ENCODE results near the gene COL23A1. TPM values are rescaled to one million over a fixed set of nuclear protein-coding genes. Genes with fewer than 3 reads are reported as not detected.

Gene COL23A1
- total RNA-seq, 1 experiment from 2014 or later, result not detected

DNA sequence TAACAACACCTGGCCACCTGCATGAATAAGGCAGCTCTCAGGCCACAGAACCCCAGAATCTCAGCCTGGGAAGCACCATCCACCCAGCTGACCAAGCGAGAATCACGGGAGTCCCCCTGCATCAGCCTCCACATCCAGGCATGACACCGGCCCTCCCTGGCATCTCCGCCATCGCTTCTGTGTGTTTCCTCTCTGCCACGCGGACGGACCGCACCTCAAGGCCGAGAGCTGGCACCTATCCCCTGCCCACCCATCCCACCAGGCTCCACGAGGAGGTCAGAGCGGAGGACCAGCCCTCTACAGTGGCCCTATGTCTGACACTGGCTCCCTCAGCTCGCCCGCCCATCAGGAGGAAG lies 134.7 kb downstream of the COL23A1 start:
- POLR2A ChIA-PET (ENCODE audit: low non-redundant PET), result no interaction called here
- no peaks in the 10 kb centered on the region for H3K4me1 ChIP-seq (ENCODE audit: insufficient read depth, low read length, poor library complexity, severe bottlenecking)
- H3K27ac ChIP-seq (ENCODE audit: low read depth, low read length, poor library complexity, severe bottlenecking), result no peak overlapping the region
- DNase-seq (ENCODE audit: low spot score), result no peak
- intact Hi-C loops (cut with micrococcal nuclease; ENCODE audit: unreplicated experiment), result no loop called here
- H3K27me3 ChIP-seq (replicated peaks; ENCODE audit: insufficient read depth, low read depth, low read length, poor library complexity), result no peaks in the 10 kb centered on the region
- CTCF ChIA-PET, result no interaction called here
- H3K4me3 ChIP-seq (ENCODE audit: low read depth, low read length, poor library complexity, severe bottlenecking), result no peak overlapping the region
- BruUV-seq (replicated peaks), result no TSS peak
- H3K9me3 ChIP-seq (ENCODE audit: low read depth, low read length, poor library complexity, severe bottlenecking), result no peaks in the 10 kb centered on the region
- TF ChIP-seq, protein P1, sequence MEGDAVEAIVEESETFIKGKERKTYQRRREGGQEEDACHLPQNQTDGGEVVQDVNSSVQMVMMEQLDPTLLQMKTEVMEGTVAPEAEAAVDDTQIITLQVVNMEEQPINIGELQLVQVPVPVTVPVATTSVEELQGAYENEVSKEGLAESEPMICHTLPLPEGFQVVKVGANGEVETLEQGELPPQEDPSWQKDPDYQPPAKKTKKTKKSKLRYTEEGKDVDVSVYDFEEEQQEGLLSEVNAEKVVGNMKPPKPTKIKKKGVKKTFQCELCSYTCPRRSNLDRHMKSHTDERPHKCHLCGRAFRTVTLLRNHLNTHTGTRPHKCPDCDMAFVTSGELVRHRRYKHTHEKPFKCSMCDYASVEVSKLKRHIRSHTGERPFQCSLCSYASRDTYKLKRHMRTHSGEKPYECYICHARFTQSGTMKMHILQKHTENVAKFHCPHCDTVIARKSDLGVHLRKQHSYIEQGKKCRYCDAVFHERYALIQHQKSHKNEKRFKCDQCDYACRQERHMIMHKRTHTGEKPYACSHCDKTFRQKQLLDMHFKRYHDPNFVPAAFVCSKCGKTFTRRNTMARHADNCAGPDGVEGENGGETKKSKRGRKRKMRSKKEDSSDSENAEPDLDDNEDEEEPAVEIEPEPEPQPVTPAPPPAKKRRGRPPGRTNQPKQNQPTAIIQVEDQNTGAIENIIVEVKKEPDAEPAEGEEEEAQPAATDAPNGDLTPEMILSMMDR (conservative IDR thresholded peaks at IDR 0.05; ENCODE audit: low read depth, low read length), result no peak
- TF ChIP-seq EZH2 (IDR thresholded peaks at IDR 0.05; ENCODE audit: borderline replicate concordance, low read depth, low read length, poor library complexity, severe bottlenecking), result no peak
- no peaks in the 10 kb centered on the region for H3K36me3 ChIP-seq (ENCODE audit: insufficient read depth, low read length, poor library complexity, severe bottlenecking)

GRCh38 chr5:178454821-178455479 lies 135.2 kb downstream of the COL23A1 start:
- Histone ChIP-seq H3K36me3 (ENCODE audit: insufficient read depth, low read length, poor library complexity, severe bottlenecking) (no peaks in the 10 kb centered on the region), H3K27ac (ENCODE audit: low read depth, low read length, poor library complexity, severe bottlenecking) (no peak overlapping the region), H3K4me1 (ENCODE audit: insufficient read depth, low read length, poor library complexity, severe bottlenecking) (no peaks in the 10 kb centered on the region), H3K4me3 (ENCODE audit: low read depth, low read length, poor library complexity, severe bottlenecking) (no peak overlapping the region), H3K9me3 (ENCODE audit: low read depth, low read length, poor library complexity, severe bottlenecking) (no peaks in the 10 kb centered on the region), H3K27me3 (replicated peaks; ENCODE audit: insufficient read depth, low read depth, low read length, poor library complexity) (no peaks in the 10 kb centered on the region)
- TF ChIP-seq, protein P1 (conservative IDR thresholded peaks at IDR 0.05; ENCODE audit: low read depth, low read length), result no peak
- TF ChIP-seq EZH2 (IDR thresholded peaks at IDR 0.05; ENCODE audit: borderline replicate concordance, low read depth, low read length, poor library complexity, severe bottlenecking), result no peak
- ChIA-PET CTCF (no interaction called here), POLR2A (ENCODE audit: low non-redundant PET) (no interaction called here)
- no TSS peak for BruUV-seq (replicated peaks)
- intact Hi-C loops (cut with micrococcal nuclease; ENCODE audit: unreplicated experiment), result no loop called here
- no peak for DNase-seq (ENCODE audit: low spot score)

- Histone ChIP-seq H3K4me1 (ENCODE audit: insufficient read depth, low read length, poor library complexity, severe bottlenecking) (no peaks in the 10 kb centered on the region), H3K4me3 (ENCODE audit: low read depth, low read length, poor library complexity, severe bottlenecking) (no peak overlapping the region), H3K9me3 (ENCODE audit: low read depth, low read length, poor library complexity, severe bottlenecking) (no peaks in the 10 kb centered on the region), H3K36me3 (ENCODE audit: insufficient read depth, low read length, poor library complexity, severe bottlenecking) (no peaks in the 10 kb centered on the region), H3K27ac (ENCODE audit: low read depth, low read length, poor library complexity, severe bottlenecking) (no peak overlapping the region), H3K27me3 (replicated peaks; ENCODE audit: insufficient read depth, low read depth, low read length, poor library complexity) (no peaks in the 10 kb centered on the region)
- no TSS peak for BruUV-seq (replicated peaks)
- CTCF ChIA-PET, result no interaction called here
- POLR2A ChIA-PET (ENCODE audit: low non-redundant PET), result no interaction called here
- intact Hi-C loops (cut with micrococcal nuclease; ENCODE audit: unreplicated experiment), result no loop called here
- TF ChIP-seq EZH2 (IDR thresholded peaks at IDR 0.05; ENCODE audit: borderline replicate concordance, low read depth, low read length, poor library complexity, severe bottlenecking), result no peak
- TF ChIP-seq, protein P1 (conservative IDR thresholded peaks at IDR 0.05; ENCODE audit: low read depth, low read length), result no peak
- no peak for DNase-seq (ENCODE audit: low spot score)
Measured at GRCh38 chr5:178454303-178454702, 135.9 kb downstream of the COL23A1 start.
